Suprapubic skin (tissue), 4 donors: ENCODE results near the gene ARHGAP10. TPM values are rescaled to one million over a fixed set of nuclear protein-coding genes. Genes with fewer than 3 reads are reported as not detected.
A peak's percentile ranks its signal among the peaks of the same experiment; 100 is the strongest.

Experiments
- DNase-seq, 2 donors: peaks; one replicate each; pipeline ENCODE4 v3.0.0-alpha.2; 2019; ENCODE audit warnings: low spot score in 2 of 2
- H3K27ac ChIP-seq: fragments of 200-600 bp; sonication (generic); one replicate; pipeline ENCODE4 v1.5.1; 2019
- H3K27me3 ChIP-seq: fragments of 200-600 bp; sonication (generic); one replicate; pipeline ENCODE4 v1.5.1; 2019
- H3K36me3 ChIP-seq: fragments of 200-600 bp; sonication (generic); one replicate; pipeline ENCODE4 v1.5.1; 2019
- H3K4me1 ChIP-seq: fragments of 200-600 bp; sonication (generic); one replicate; pipeline ENCODE4 v1.5.1; 2019
- H3K4me3 ChIP-seq: fragments of 200-600 bp; sonication (generic); one replicate; pipeline ENCODE4 v1.5.1; 2019; ENCODE audit warnings: mild to moderate bottlenecking
- H3K9me3 ChIP-seq: fragments of 200-600 bp; sonication (generic); one replicate; pipeline ENCODE4 v1.5.1; 2019
- EP300 ChIP-seq: sonication (generic); formaldehyde crosslinking; IDR thresholded peaks from one replicate; pipeline ENCODE4 v1.6.1; 2017; ENCODE audit warnings: antibody characterized with exemption
- POLR2A ChIP-seq, 2 donors: fragments of 450-650 bp; IDR thresholded peaks; one replicate each; pipeline ENCODE4 v1.6.1; 2017; ENCODE audit warnings: antibody characterized with exemption in 2 of 2, mild to moderate bottlenecking in 2 of 2, moderate library complexity in 2 of 2
- POLR2AphosphoS5 ChIP-seq, 3 donors: sonication (generic); formaldehyde crosslinking; IDR thresholded peaks; one replicate each; pipeline ENCODE4 v1.6.1; 2017; ENCODE audit warnings: antibody characterized with exemption in 3 of 3
- whole genome bisulfite sequencing: methylation state at CpG from one replicate; pipeline ENCODE4 v1.1.5; 2018; 5-methylcytosine and 5-hydroxymethylcytosine counted together
- total RNA-seq, 4 donors: library from RNA; depleted of rRNA; stranded (reverse); fragments of >200 nt; gene quantifications; one replicate each; pipeline ENCODE4 v1.1.0, GENCODE V29; 2016
- TF ChIP-seq, protein P1 (sequence below), 2 donors: fragments of 200-600 bp in 1 of 2; fragments of 450-650 bp in 1 of 2; sonication (generic) in 1 of 2; IDR thresholded peaks; one replicate each; pipeline ENCODE4 v1.5.1; 2016 to 2019; ENCODE audit warnings: antibody characterized with exemption in 2 of 2, mild to moderate bottlenecking in 1 of 2, moderate library complexity in 1 of 2

The ARHGAP10 gene
- total RNA-seq = 10 to 100 TPM; 32.5 to 59.0 (median 36.8) TPM

- 0% methylated on average over 39 of the region's 106 CpGs for whole genome bisulfite sequencing
- Histone ChIP-seq H3K27me3 (no peaks in the 10 kb centered on the region), H3K4me1 (peaks cover 33% of the 10 kb centered on the region), H3K9me3 (no peaks in the 10 kb centered on the region), H3K27ac (peak within 1 kb of the TSS; percentile 93), H3K4me3 (peak within 1 kb of the TSS; percentile 67), H3K36me3 (no peaks in the 10 kb centered on the region)
- TF ChIP-seq POLR2AphosphoS5 (IDR thresholded peaks at IDR 0.05) (no peak), POLR2A (IDR thresholded peaks at IDR 0.05) (peak in 1 of 2 donors; percentile 32)
- DNase-seq = peak; percentile 90 to 91
Observed at GRCh38 chr4:147731580-147732517, at the start of gene ARHGAP10. Gene ARHGAP10, plus strand, starts transcription at chr4:147732088. Its CDS starts 214 bp downstream, at chr4:147732302.

GRCh38 chr4:147682755-147683154, 49.1 kb upstream of the ARHGAP10 start:
- Histone ChIP-seq H3K4me3 (peak overlapping the region; percentile 86), H3K27ac (no peak overlapping the region), H3K9me3 (no peaks in the 10 kb centered on the region), H3K36me3 (peaks cover 14% of the 10 kb centered on the region), H3K4me1 (peaks cover 22% of the 10 kb centered on the region), H3K27me3 (no peaks in the 10 kb centered on the region)
- no peak for TF ChIP-seq POLR2A (IDR thresholded peaks at IDR 0.05)
- 52% methylated on average over 3 of the region's 3 CpGs for WGBS
- DNase-seq = no peak

GRCh38 chr4:147683188-147683591, 48.7 kb upstream of the ARHGAP10 start:
- DNase-seq = no peak
- Histone ChIP-seq H3K27me3 (no peaks in the 10 kb centered on the region), H3K4me1 (peaks cover 22% of the 10 kb centered on the region), H3K36me3 (peaks cover 14% of the 10 kb centered on the region), H3K27ac (peak overlapping the region; percentile 87), H3K9me3 (no peaks in the 10 kb centered on the region), H3K4me3 (peak overlapping the region; percentile 86)
- WGBS = 1% methylated on average over 10 of the region's 10 CpGs
- TF ChIP-seq, protein P1, sequence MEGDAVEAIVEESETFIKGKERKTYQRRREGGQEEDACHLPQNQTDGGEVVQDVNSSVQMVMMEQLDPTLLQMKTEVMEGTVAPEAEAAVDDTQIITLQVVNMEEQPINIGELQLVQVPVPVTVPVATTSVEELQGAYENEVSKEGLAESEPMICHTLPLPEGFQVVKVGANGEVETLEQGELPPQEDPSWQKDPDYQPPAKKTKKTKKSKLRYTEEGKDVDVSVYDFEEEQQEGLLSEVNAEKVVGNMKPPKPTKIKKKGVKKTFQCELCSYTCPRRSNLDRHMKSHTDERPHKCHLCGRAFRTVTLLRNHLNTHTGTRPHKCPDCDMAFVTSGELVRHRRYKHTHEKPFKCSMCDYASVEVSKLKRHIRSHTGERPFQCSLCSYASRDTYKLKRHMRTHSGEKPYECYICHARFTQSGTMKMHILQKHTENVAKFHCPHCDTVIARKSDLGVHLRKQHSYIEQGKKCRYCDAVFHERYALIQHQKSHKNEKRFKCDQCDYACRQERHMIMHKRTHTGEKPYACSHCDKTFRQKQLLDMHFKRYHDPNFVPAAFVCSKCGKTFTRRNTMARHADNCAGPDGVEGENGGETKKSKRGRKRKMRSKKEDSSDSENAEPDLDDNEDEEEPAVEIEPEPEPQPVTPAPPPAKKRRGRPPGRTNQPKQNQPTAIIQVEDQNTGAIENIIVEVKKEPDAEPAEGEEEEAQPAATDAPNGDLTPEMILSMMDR (IDR thresholded peaks at IDR 0.05) = no peak
- TF ChIP-seq EP300 = no peak
- no peak for TF ChIP-seq POLR2A (IDR thresholded peaks at IDR 0.05)
- no peak for TF ChIP-seq POLR2AphosphoS5 (IDR thresholded peaks at IDR 0.05)

DNA sequence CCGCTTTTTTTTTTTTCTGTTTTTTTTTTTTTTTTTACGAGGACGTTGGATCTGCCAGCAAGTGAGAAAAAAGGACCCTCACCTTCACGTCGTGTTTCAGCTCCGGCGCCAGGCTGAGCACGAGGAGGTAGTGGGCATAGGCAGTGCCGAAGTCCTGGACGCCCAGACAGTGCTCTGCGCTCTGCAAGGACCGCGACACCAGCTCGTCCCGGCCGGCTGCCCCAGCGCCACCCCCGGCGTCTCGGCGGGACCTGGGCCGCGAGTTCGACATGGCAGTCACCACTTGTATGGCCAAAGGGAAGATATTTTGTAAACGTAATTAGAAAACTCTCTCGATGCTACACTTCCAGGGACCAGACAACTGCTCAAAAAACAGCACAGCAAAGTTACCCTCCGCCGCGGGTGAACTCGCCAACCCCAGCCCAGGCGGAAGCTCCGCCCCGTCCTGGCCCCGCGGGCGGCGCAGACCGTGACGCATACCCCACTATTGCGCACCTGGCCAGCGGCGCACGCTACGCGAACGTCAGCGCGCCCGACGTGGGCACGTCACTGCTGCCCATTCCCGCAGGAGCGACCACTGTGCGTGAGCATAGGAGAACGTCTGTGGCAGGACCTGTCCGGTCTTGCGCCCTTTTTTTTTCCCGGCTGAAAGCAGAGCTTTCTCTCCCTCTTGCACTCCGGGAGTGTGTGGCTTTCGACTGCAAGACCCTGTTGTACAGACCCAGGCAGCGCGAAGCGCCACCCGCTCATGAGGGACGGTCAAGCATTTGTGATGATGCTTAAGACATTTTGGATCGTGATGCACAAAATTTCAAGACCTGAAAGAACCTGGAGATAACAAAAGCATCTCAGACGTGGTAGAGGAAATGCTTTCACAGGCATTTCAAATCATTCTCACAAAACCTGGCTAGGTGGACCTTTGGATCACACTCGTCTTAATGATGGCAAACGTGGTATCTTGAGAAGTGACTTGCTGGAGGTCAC, 47.9 kb upstream of the ARHGAP10 start, which contains the start of gene PRMT9:
Gene PRMT9 (minus strand): TSS at position 447 of the 984 bp plus-strand sequence. CDS start 176 bp downstream, at position 271.
- under 1% methylated on average over 68 of the region's 69 CpGs for WGBS
- Histone ChIP-seq H3K9me3 (no peaks in the 10 kb centered on the region), H3K27ac (peak within 1 kb of the TSS; percentile 87), H3K27me3 (no peaks in the 10 kb centered on the region), H3K4me3 (peak within 1 kb of the TSS; percentile 86), H3K36me3 (peaks cover 6% of the 10 kb centered on the region), H3K4me1 (peaks cover 22% of the 10 kb centered on the region)
- DNase-seq = peak; percentile 90 to 92
- TF ChIP-seq, protein P1 (IDR thresholded peaks at IDR 0.05) = no peak
- TF ChIP-seq POLR2A (IDR thresholded peaks at IDR 0.05) (peak in 1 of 2 donors; percentile 43), POLR2AphosphoS5 (IDR thresholded peaks at IDR 0.05) (peak in 2 of 3 donors; percentile 20 to 78), EP300 (peak; percentile 88)

GRCh38 chr4:147689067-147689466, 42.8 kb upstream of the ARHGAP10 start:
- Histone ChIP-seq H3K27me3 (no peaks in the 10 kb centered on the region), H3K4me1 (peaks cover 6% of the 10 kb centered on the region), H3K9me3 (no peaks in the 10 kb centered on the region), H3K27ac (no peak overlapping the region), H3K4me3 (no peak overlapping the region), H3K36me3 (no peaks in the 10 kb centered on the region)
- DNase-seq = no peak
- WGBS = 60% methylated on average over 4 of the region's 4 CpGs
- TF ChIP-seq EP300 = no peak
- TF ChIP-seq, protein P1 (IDR thresholded peaks at IDR 0.05) = no peak
- no peak for TF ChIP-seq POLR2AphosphoS5 (IDR thresholded peaks at IDR 0.05)
- no peak for TF ChIP-seq POLR2A (IDR thresholded peaks at IDR 0.05)
